H9 (cell line): Measurements from ENCODE around the gene MED10. TPM values are rescaled to one million over a fixed set of nuclear protein-coding genes. Genes with fewer than 3 reads are reported as not detected.

Experiments
- DNase-seq: peaks from one replicate; pipeline ENCODE4 v3.0.0-alpha.2; 2017
- H2AFZ ChIP-seq: one replicate; pipeline ENCODE4 v1.6.1; 2013; ENCODE audit warnings: mild to moderate bottlenecking, low read length, control low read depth, moderate library complexity
- H2AK5ac ChIP-seq: 2 replicates; pipeline ENCODE4 v1.6.1; 2013; ENCODE audit warnings: low read length, control low read depth, mixed read lengths; ENCODE audit not compliant: insufficient read length
- H2BK120ac ChIP-seq: one replicate; pipeline ENCODE4 v1.6.1; 2013; ENCODE audit warnings: low read depth, mild to moderate bottlenecking, low read length, control low read depth, inconsistent platforms; ENCODE audit not compliant: poor library complexity, severe bottlenecking
- H2BK12ac ChIP-seq: 2 replicates; pipeline ENCODE4 v1.6.1; 2013; ENCODE audit warnings: low read length, control low read depth, mixed read lengths, low read depth; ENCODE audit not compliant: insufficient read length
- H2BK15ac ChIP-seq: 2 replicates; pipeline ENCODE4 v1.6.1; 2013; ENCODE audit warnings: low read depth, low read length, control low read depth
- H2BK20ac ChIP-seq: one replicate; pipeline ENCODE4 v1.6.1; 2013; ENCODE audit warnings: low read depth, mild to moderate bottlenecking, low read length, control low read depth, inconsistent platforms; ENCODE audit not compliant: poor library complexity, severe bottlenecking
- H2BK5ac ChIP-seq: 2 replicates; pipeline ENCODE4 v1.6.1; 2013; ENCODE audit warnings: low read length, control low read depth, mixed read lengths; ENCODE audit not compliant: insufficient read length
- H3K14ac ChIP-seq: 2 replicates; pipeline ENCODE4 v1.6.1; 2013; ENCODE audit warnings: low read length, control low read depth; ENCODE audit not compliant: insufficient read depth
- H3K18ac ChIP-seq: 2 replicates; pipeline ENCODE4 v1.6.1; 2013; ENCODE audit warnings: low read depth, mild to moderate bottlenecking, mixed read lengths, low read length, control low read depth; ENCODE audit not compliant: insufficient read length
- H3K23ac ChIP-seq: 2 replicates; pipeline ENCODE4 v1.6.1; 2013; ENCODE audit warnings: low read length, control low read depth, mixed read lengths, low read depth; ENCODE audit not compliant: insufficient read length
- H3K23me2 ChIP-seq: 2 replicates; pipeline ENCODE4 v1.6.1; 2013; ENCODE audit warnings: low read depth, mild to moderate bottlenecking, mixed read lengths, low read length, control low read depth; ENCODE audit not compliant: insufficient read length, poor library complexity, severe bottlenecking
- H3K27ac ChIP-seq: 2 replicates; pipeline ENCODE4 v1.5.1; 2013; ENCODE audit warnings: low read length, control low read depth, mixed read lengths, low read depth; ENCODE audit not compliant: insufficient read length
- H3K27me3 ChIP-seq: 2 replicates; pipeline ENCODE4 v1.6.1; 2013; ENCODE audit warnings: low read length, control low read depth, inconsistent platforms; ENCODE audit not compliant: insufficient read depth
- H3K4ac ChIP-seq: 2 replicates; pipeline ENCODE4 v1.6.1; 2013; ENCODE audit warnings: low read depth, mild to moderate bottlenecking, control low read depth, inconsistent platforms, low read length, moderate library complexity
- H3K4me1 ChIP-seq: 2 replicates; pipeline ENCODE4 v1.6.1; 2013; ENCODE audit warnings: low read length, control low read depth, inconsistent platforms; ENCODE audit not compliant: insufficient read depth
- H3K4me2 ChIP-seq: 2 replicates; pipeline ENCODE4 v1.6.1; 2013; ENCODE audit warnings: low read length, control low read depth, mixed read lengths; ENCODE audit not compliant: insufficient read length, insufficient read depth
- H3K56ac ChIP-seq: 2 replicates; pipeline ENCODE4 v1.6.1; 2013; ENCODE audit warnings: low read depth, mild to moderate bottlenecking, mixed read lengths, low read length, control low read depth; ENCODE audit not compliant: insufficient read length
- H3K79me1 ChIP-seq: 2 replicates; pipeline ENCODE4 v1.6.1; 2013; ENCODE audit warnings: low read depth, mild to moderate bottlenecking, moderate library complexity, low read length, control low read depth, inconsistent platforms; ENCODE audit not compliant: insufficient read depth, poor library complexity, severe bottlenecking
- H3K79me2 ChIP-seq: 2 replicates; pipeline ENCODE4 v1.6.1; 2013; ENCODE audit warnings: low read length, control low read depth, inconsistent platforms; ENCODE audit not compliant: insufficient read depth
- H3K9ac ChIP-seq: 2 replicates; pipeline ENCODE4 v1.6.1; 2013; ENCODE audit warnings: low read length, control low read depth, mixed read lengths; ENCODE audit not compliant: insufficient read length; ENCODE audit errors: extremely low read depth
- H3K9me3 ChIP-seq: one replicate; pipeline ENCODE4 v1.6.1; 2013; ENCODE audit warnings: low read depth, low read length, inconsistent platforms; ENCODE audit not compliant: control insufficient read depth
- H3T11ph ChIP-seq: one replicate; pipeline ENCODE4 v1.6.1; 2013; ENCODE audit warnings: mild to moderate bottlenecking, low read length, control low read depth, inconsistent platforms
- H4K20me1 ChIP-seq: one replicate; pipeline ENCODE4 v1.6.1; 2013; ENCODE audit not compliant: control insufficient read depth, insufficient read length, insufficient read depth
- H4K5ac ChIP-seq: 2 replicates; pipeline ENCODE4 v1.6.1; 2013; ENCODE audit warnings: low read depth, mild to moderate bottlenecking, mixed read lengths, low read length, control low read depth; ENCODE audit not compliant: insufficient read length
- H4K8ac ChIP-seq: replicated peaks from 2 replicates; pipeline ENCODE4 v1.6.1; 2013; ENCODE audit warnings: low read length, control low read depth, mixed read lengths, low read depth; ENCODE audit not compliant: insufficient read length
- H4K91ac ChIP-seq: 2 replicates; pipeline ENCODE4 v1.6.1; 2013; ENCODE audit warnings: low read depth, mild to moderate bottlenecking, moderate library complexity, mixed read lengths, low read length, control low read depth; ENCODE audit not compliant: insufficient read length
- H3K27ac Mint-ChIP-seq, 3 experiments: 2 replicates in 2 of 3; 3 replicates in 1 of 3; pipeline ENCODE4 v1.8.0; 2020 to 2021; ENCODE audit warnings: mixed read lengths in 3 of 3, mild to moderate bottlenecking in 1 of 3, moderate library complexity in 1 of 3
- H3K27me3 Mint-ChIP-seq: 2 replicates; pipeline ENCODE4 v1.8.0; 2021; ENCODE audit warnings: low read depth, mild to moderate bottlenecking, moderate library complexity, mixed read lengths
- H3K36me3 Mint-ChIP-seq, 3 experiments: 2 replicates in 2 of 3; 3 replicates in 1 of 3; pipeline ENCODE4 v1.8.0; 2020 to 2021; ENCODE audit warnings: low read depth in 3 of 3, mixed read lengths in 3 of 3; ENCODE audit not compliant: insufficient read depth in 1 of 3
- H3K4me1 Mint-ChIP-seq, 2 experiments: 2 replicates each; pipeline ENCODE4 v1.8.0; 2020; ENCODE audit warnings: mixed read lengths in 2 of 2
- H3K4me3 Mint-ChIP-seq, 2 experiments: 2 replicates in 1 of 2; 3 replicates in 1 of 2; pipeline ENCODE4 v1.8.0; 2020 to 2021; ENCODE audit warnings: mild to moderate bottlenecking in 2 of 2, mixed read lengths in 2 of 2, moderate library complexity in 1 of 2
- H3K9me3 Mint-ChIP-seq, 2 experiments: 2 replicates in 1 of 2; 3 replicates in 1 of 2; pipeline ENCODE4 v1.8.0; 2020; ENCODE audit warnings: mild to moderate bottlenecking in 2 of 2, mixed read lengths in 2 of 2, moderate library complexity in 1 of 2
- WGBS: extraction: QIAGEN DNeasy Blood & Tissue Kit; methylation state at CpG from one replicate; pipeline ENCODE4 v1.1.7; 2013; ENCODE audit warnings: missing lambda C conversion rate, low lambda C conversion rate, mixed read lengths; ENCODE audit not compliant: insufficient read length; ENCODE audit errors: extremely low coverage; 5-methylcytosine and 5-hydroxymethylcytosine counted together
- total RNA-seq: library from RNA; stranded (reverse); gene quantifications from 2 replicates; pipeline ENCODE4 v1.2.1, GENCODE V29; 2021
- TF ChIP-seq, protein P1 (sequence below): fragments of 200-600 bp; sonication (generic); conservative IDR thresholded peaks from 3 replicates; pipeline ENCODE4 v1.8.0; 2021; ENCODE audit warnings: antibody characterized with exemption, mild to moderate bottlenecking

Gene MED10
- total RNA-seq, 1 experiment from 2014 or later, result 35.3 TPM

DNA sequence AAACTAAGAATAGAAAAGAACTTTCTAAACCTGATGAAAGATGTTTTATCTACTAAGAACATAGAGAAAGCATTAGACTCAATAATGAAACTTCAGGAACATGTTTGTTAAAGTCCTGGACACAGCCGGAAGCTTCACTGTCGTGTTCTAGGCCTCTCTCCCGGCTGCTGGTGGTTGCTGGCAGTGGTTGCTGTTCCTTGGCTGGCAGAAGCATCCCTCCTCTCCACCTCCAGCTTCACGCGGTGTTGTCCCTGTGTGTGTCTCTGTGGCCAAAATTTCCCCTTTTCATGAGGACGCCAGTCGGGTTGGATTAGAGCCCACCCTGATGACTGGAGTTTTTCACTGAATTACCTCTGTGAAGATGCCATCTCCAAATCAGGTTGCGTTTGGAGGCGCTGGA, 6.5 kb upstream of the MED10 start:
- Histone ChIP-seq H3T11ph (no peak overlapping the region), H3K9ac (no peak overlapping the region), H3K27me3 (no peaks in the 10 kb centered on the region), H3K23ac (no peak overlapping the region), H3K18ac (no peak overlapping the region), H3K9me3 (no peaks in the 10 kb centered on the region), H3K23me2 (no peaks in the 10 kb centered on the region), H4K91ac (no peak overlapping the region), H3K4ac (no peak overlapping the region), H2AFZ (no peak overlapping the region), H3K14ac (no peak overlapping the region), H2BK20ac (no peak overlapping the region), H4K8ac (no peak overlapping the region), H3K4me1 (no peaks in the 10 kb centered on the region; the same call in 1 of the 2 replicates), H2BK5ac (no peak overlapping the region), H3K27ac (no peak overlapping the region), H4K20me1 (no peaks in the 10 kb centered on the region), H3K4me2 (no peak overlapping the region), H2BK15ac (no peak overlapping the region), H2BK12ac (no peak overlapping the region), H2AK5ac (no peak overlapping the region), H3K79me2 (no peaks in the 10 kb centered on the region), H3K79me1 (no peaks in the 10 kb centered on the region), H4K5ac (no peak overlapping the region), H3K56ac (no peak overlapping the region), H2BK120ac (no peak overlapping the region)
- no CpG with 5 or more reads among the region's 9 CpGs for WGBS
- Mint-ChIP-seq H3K9me3 (no peaks in the 10 kb centered on the region), H3K36me3 (no peaks in the 10 kb centered on the region), H3K4me1 (peaks cover 7 to 10% of the 10 kb centered on the region in 2 experiments), H3K27ac (no peak overlapping the region), H3K4me3 (no peak overlapping the region), H3K27me3 (no peaks in the 10 kb centered on the region; the same call in none of the 2 replicates)
- DNase-seq, result no peak
- TF ChIP-seq, protein P1, sequence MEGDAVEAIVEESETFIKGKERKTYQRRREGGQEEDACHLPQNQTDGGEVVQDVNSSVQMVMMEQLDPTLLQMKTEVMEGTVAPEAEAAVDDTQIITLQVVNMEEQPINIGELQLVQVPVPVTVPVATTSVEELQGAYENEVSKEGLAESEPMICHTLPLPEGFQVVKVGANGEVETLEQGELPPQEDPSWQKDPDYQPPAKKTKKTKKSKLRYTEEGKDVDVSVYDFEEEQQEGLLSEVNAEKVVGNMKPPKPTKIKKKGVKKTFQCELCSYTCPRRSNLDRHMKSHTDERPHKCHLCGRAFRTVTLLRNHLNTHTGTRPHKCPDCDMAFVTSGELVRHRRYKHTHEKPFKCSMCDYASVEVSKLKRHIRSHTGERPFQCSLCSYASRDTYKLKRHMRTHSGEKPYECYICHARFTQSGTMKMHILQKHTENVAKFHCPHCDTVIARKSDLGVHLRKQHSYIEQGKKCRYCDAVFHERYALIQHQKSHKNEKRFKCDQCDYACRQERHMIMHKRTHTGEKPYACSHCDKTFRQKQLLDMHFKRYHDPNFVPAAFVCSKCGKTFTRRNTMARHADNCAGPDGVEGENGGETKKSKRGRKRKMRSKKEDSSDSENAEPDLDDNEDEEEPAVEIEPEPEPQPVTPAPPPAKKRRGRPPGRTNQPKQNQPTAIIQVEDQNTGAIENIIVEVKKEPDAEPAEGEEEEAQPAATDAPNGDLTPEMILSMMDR, result no peak
